NCI-H460 (cell line): Measurements from ENCODE around the gene SECTM1. TPM values are rescaled to one million over a fixed set of nuclear protein-coding genes. Genes with fewer than 3 reads are reported as not detected.

Source experiments
- DNase-seq: peaks from one replicate; pipeline ENCODE4 v3.0.0-alpha.2; 2016; ENCODE audit warnings: low read depth; ENCODE audit errors: extremely low read depth
- total RNA-seq: library from RNA; depleted of rRNA; stranded (reverse); fragments of >200 nt; shearing (Covaris generic); gene quantifications from 2 replicates; pipeline ENCODE4 v1.2.3, GENCODE V29; 2014

SECTM1 gene
- total RNA-seq, 1 experiment from 2014 or later: 13.0 TPM

- DNase-seq: no peak
Measured at GRCh38 chr17:82301916-82302567, 31.5 kb downstream of the SECTM1 start.

- DNase-seq: no peak
Measured at GRCh38 chr17:82301300-82301915, 32.2 kb downstream of the SECTM1 start.

GRCh38 chr17:82300707-82301270 is 32.8 kb downstream of the SECTM1 start:
- peak; percentile 66 for DNase-seq

GRCh38 chr17:82300228-82300627 is 33.3 kb downstream of the SECTM1 start:
- DNase-seq: no peak

GRCh38 chr17:82299452-82299851 is 34.1 kb downstream of the SECTM1 start:
- no peak for DNase-seq

- DNase-seq: no peak
Measured at GRCh38 chr17:82298538-82299421, 34.8 kb downstream of the SECTM1 start.

- DNase-seq: peak; percentile 97
Measured at GRCh38 chr17:82297714-82298537, 35.6 kb downstream of the SECTM1 start.

- DNase-seq: peak; percentile 77
Measured at GRCh38 chr17:82297280-82297713, 36.3 kb downstream of the SECTM1 start.

GRCh38 chr17:82296511-82297279 is 36.9 kb downstream of the SECTM1 start:
- DNase-seq: no peak

GRCh38 chr17:82295472-82295814 is 38.1 kb downstream of the SECTM1 start:
- no peak for DNase-seq

GRCh38 chr17:82294064-82294773 is 39.3 kb downstream of the SECTM1 start:
- DNase-seq: no peak

GRCh38 chr17:82292251-82293154 is 41.1 kb downstream of the SECTM1 start:
- DNase-seq: peak; percentile 98

- no peak for DNase-seq
Measured at GRCh38 chr17:82291582-82292250, 41.9 kb downstream of the SECTM1 start.

- DNase-seq: no peak
Measured at GRCh38 chr17:82287868-82288801, 45.4 kb downstream of the SECTM1 start.

- no peak for DNase-seq
Measured at GRCh38 chr17:82287013-82287867, 46.3 kb downstream of the SECTM1 start.
